Stimulated activated CD4-positive, alpha-beta T cell treated with anti-CD3 and anti-CD28 coated beads, Interleukin-12 subunit alpha, Interleukin-12 subunit beta, amount 100 ng/mL, for 4 hours (primary cell): Measurements from ENCODE around the gene SUMF2.
"Not testable (repeated sequence)": the region's sequence is repeated elsewhere in the genome, so short reads cannot be mapped to it uniquely, and the experiment has no call there.

ENCODE experiments used
- DNase-seq: peaks from one replicate; pipeline ENCODE4 v3.0.0-alpha.2; 2020

Gene SUMF2

DNA sequence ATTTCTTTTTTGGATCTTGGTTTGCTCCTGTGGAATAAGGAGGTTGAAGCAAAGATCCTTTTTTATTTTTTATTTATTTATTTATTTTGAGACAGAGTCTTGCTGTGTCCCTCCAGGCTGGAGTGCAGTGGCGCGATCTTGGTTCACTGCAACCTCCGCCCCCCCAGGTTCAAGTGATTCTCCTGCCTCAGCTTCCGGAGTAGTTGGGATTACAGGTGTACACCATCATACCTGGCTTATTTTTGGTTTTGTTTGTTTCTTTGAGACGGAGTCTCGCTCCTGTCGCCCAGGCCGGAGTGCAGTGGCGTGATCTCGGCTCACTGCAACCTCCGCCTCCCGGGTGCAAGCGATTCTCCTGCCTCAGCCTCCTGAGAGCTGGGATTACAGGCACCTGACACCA lies 2.3 kb downstream of the SUMF2 start:
- not testable (repeated sequence) for DNase-seq

DNA sequence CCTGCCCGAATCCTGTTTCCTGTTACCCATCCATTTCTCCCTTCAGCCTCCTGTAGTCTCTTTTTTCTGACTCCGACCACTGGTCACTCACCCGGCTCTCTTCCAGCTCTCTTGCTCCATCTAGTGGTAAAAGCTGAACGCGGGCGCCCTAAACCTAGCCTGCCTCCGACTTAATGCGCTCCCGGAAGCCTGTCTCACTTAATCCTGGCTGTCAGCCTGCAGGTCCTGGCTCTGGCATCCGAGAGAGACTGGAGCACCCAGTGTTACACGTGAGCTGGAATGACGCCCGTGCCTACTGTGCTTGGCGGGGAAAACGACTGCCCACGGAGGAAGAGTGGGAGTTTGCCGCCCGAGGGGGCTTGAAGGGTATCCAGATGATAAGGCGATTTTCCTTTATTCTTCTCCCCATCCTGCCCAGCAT lies 10.3 kb downstream of the SUMF2 start:
- DNase-seq, result peak; percentile 55

DNA sequence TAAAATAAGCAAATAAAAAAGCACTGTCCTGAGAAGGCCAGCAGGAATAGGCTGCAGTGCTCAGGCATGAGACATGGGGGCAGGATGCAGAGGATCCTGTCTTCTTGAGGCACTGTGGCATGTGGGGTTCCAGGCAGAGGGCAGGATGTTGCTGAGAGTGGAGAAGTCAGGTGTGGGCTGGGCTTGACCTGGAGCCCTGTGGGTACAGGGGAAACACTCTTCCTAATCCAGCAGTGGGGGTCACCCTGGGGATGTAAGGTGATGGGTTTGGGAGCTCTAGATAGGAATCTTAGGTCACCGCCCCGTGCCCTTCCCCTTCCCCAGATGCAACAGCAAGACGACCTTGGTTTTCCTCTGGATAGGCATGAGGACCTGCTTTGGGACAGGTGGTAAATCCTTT lies 13.6 kb downstream of the SUMF2 start:
- no peak for DNase-seq

DNA sequence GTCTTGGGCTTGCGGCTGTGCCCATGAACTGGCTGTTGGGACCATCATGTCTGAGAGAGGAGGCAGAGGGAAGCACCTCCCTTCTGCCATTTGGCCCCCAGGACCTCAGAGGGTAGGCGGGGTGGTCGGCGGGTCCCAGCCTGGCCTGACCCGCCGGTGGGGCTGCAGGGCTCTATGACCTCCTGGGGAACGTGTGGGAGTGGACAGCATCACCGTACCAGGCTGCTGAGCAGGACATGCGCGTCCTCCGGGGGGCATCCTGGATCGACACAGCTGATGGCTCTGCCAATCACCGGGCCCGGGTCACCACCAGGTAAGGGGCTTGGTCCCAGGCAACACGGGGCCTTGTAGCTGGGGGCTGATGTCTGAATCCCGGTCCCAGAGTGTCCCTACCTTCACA lies 14.1 kb downstream of the SUMF2 start:
- DNase-seq, result no peak

DNA sequence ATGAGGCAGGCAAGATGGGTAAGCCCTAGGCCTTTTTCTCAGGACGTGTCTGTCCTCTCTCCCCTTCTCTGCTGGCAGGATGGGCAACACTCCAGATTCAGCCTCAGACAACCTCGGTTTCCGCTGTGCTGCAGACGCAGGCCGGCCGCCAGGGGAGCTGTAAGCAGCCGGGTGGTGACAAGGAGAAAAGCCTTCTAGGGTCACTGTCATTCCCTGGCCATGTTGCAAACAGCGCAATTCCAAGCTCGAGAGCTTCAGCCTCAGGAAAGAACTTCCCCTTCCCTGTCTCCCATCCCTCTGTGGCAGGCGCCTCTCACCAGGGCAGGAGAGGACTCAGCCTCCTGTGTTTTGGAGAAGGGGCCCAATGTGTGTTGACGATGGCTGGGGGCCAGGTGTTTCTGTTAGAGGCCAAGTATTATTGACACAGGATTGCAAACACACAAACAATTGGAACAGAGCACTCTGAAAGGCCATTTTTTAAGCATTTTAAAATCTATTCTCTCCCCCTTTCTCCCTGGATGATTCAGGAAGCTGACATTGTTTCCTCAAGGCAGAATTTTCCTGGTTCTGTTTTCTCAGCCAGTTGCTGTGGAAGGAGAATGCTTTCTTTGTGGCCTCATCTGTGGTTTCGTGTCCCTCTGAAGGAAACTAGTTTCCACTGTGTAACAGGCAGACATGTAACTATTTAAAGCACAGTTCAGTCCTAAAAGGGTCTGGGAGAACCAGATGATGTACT lies 15.5 kb downstream of the SUMF2 start:
- DNase-seq, result no peak

DNA sequence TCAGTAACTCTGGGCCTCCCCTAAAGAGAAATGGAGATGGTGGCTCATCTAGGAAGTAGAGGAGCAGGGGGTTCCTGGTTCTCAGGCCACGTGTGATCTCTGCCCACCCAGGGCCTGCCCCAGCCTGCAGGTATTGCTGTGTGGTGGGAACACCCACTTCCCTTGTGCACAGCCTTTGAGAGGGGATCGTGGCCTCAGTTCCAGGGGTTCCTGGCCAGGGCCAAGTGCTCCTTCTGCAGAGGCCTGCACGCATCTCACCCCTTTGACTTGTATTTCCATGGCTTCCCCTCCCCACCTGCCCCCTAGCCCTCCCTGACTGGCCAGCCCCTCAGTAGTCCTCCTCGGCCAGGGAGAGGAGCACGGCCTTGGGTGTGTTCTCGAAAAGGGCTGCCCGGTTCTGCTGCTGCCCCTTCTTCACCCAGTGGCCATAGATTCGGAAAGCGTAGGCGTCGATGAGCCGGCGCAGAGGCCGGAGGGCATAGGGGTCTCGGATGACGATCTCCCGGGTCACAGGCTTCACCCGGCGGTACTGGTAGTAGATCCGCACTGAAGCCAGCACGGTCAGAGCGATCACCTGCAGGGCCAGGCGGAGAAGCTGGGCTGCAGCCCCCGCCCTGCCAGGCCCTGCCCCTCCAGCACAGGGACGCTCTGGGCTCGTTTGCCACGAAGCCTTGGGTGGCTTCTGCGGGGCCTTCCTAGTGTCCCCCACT lies 16.8 kb downstream of the SUMF2 start:
- DNase-seq, result not testable (repeated sequence)

DNA sequence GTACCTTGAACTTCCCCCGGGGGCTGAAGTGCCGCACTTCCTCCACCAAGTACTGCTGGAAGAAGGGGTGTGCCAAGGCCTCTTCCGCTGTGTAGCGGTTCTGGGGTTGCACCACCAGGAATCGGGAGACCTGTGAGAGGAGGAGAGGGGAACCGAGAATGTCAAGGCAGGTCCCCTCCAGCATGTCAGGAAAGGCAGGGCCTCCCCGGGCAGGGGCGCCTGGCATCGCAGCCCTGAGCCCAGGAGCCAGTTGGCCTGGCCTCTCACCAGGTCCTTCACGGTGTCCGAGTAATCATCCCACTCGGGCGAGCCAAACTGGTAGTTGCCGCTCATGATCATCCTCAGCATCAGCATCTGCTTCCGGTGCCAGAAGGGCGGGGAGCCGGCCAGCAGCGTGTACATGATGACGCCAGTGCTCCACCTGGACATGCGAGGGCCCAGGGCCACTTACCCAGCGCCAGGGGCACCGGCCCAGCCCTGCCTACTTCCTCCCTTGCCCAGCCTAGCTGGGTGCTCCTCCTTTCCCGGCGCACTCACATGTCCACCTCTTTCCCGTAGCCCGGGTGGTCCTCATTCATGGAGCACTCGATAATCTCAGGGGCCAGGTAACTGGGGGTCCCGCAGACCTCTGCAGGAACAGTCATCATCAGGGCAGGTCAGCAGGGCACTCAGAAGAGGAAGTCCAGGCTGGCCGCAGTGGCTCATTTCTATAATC lies 17.7 kb downstream of the SUMF2 start:
- no peak for DNase-seq

DNA sequence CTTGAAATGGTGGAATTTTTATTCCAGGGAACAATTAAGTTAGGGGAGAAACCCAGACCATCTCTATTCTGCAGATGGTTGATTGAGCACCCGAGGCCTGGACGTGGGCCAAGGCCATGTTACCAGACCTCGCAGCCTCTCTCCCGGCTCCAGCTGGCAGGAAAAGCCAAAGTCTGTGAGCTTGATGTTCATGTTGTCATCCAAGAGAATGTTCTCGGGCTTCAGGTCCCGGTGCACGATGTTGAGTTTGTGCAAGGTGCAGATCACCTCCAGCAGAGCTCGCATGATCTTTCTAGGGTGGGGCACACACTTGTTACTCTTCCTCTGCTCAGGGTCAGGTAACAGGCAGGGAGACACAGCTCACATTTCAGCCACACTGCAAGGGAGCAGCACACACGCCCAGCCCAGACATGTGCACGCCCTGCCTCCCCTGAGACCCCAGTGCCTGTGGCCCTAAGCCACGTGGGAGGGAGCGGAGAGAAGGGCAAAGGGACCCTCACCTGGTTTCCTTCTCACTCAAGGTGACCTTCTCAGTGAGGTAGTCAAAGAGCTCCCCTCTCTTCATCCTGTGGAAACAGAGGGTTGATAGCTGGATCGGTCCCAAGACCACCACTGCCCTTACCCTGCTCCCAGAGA lies 19.2 kb downstream of the SUMF2 start:
- no peak for DNase-seq

DNA sequence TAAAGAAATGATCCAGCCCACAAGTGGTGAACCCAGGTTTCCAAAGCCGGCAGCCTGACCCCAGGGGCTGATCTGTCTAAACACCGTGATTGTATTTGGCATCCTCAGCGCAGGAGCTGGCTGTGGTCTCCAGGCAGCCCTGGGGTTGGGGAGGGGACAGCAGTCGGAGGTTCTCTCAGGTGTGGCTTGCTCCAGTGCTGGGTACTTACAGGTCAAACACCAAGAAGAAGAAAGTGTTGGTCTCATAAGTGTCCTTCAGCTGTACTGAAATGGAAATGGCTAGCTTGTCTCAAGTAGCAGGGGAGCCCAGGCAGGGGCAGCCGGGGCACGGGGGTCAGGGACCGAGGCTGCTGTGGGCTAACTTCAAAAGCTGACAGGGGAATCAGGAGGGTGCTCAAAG lies 22.7 kb downstream of the SUMF2 start:
- no peak for DNase-seq

DNA sequence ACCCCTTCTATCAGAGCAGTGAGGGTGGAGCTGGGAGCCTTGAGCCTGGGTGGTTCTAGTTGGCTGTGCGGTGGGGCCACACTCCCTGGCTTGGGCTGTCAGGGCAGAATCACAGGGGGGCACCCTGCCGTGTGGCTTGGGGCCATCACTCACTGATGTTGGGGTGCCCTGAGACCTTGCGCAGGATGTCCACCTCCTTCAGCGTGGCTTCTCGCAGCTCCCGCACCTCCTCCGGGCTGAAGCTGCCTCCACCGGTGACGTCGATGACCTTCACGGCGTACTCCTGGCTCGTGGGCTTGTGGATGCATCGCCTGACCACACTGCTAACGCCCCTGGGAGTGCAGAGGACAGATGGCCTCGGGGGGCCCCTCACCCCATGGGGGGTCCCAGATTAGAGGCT lies 23.4 kb downstream of the SUMF2 start:
- DNase-seq, result no peak

DNA sequence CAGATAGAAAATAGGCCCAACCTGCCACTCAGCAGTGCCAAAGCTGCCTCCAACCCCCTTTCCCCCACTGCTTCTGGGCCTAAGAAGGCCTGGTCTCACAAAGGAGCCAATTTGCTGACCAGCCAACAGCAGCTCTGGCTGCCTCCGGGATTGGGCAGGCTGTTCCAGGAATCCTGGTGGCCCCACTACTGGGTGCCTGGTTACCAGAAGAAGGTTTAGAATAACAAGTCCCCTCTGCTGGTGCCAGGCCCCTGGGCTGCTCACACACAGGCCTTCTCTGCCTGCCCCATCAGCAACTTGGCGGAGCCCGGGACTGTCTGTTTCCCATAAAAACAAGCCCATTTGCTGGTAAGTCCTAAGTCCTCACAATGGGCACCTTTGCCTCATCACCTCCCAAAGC lies 27.5 kb downstream of the SUMF2 start:
- no peak for DNase-seq

DNA sequence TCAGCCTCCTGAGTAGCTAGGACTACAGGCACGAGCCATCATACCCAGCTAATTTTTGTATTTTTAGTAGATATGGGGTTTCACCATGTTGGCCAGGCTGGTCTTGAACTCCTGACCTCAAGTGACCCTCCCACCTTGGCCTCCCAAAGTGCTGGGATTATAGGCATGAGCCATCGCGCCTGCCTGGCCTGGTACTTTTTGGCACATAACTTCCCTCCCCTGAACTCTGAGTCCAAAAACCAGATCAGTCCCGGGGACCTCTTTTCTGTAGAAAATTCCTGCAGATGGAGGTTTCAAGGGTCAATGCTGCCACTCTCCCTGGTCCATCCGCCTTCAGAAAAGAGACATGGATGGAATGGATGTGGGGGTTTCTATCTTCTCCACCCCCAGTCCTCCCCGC lies 28.3 kb downstream of the SUMF2 start:
- DNase-seq, result not testable (repeated sequence)

DNA sequence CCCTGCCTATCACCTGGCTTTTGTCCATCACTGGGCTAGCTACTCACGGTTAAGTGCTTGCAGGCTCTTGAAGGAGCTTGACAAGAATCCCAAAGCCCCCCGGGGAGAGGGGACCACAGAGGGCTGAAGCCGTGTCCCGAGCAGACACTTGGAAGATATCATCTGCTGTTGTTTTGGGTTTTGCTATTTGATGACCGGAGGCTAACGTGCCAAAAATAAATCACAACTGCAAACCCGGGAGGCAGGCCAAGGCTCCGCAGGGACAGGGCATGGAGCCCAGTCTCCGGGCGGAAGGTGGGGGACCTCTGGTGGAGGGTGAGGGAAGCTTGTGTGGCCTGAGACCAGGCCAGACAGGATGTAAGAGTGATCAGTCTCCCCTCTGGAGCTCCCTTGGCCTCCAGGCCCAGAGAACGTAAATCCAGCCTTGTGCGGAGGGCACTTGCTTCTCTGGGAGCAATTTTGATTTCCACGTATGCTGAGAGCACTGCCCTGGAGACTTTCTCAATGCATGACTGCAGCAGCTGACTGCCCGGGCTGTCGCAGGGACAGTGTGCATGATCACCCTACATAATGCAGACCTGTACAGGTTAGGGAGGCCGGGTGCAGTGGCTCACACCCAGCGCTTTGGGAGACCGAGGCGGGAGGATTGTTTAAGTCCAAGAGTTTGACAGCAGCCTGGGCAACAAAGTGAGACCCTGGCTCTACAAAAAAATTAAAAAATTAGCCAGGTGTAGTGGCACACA lies 28.9 kb downstream of the SUMF2 start, which contains the start of gene PHKG1:
PHKG1 (minus strand) TSS at position 164 of the 743 bp plus-strand sequence. CDS start 4,011 bp downstream, outside the sequence.
- no peak for DNase-seq

DNA sequence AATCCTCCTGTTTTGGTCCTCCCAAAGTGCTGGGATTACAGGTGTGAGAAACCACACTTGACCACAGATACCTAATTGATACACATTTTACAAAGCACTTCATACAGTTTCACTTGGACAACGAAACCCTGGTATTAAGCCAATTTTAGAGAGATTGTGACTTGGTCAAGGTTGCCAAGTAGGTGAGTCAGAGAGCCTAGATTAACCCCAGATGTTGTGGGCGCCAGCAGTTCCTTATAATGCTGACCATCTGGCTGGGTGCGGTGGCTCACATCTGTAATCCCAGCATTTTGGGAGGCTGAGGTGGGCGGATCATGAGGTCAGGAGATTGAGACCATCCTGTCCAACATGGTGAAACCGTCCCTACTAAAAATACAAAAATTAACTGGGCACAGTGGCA lies 33.6 kb downstream of the SUMF2 start:
- DNase-seq, result no peak

DNA sequence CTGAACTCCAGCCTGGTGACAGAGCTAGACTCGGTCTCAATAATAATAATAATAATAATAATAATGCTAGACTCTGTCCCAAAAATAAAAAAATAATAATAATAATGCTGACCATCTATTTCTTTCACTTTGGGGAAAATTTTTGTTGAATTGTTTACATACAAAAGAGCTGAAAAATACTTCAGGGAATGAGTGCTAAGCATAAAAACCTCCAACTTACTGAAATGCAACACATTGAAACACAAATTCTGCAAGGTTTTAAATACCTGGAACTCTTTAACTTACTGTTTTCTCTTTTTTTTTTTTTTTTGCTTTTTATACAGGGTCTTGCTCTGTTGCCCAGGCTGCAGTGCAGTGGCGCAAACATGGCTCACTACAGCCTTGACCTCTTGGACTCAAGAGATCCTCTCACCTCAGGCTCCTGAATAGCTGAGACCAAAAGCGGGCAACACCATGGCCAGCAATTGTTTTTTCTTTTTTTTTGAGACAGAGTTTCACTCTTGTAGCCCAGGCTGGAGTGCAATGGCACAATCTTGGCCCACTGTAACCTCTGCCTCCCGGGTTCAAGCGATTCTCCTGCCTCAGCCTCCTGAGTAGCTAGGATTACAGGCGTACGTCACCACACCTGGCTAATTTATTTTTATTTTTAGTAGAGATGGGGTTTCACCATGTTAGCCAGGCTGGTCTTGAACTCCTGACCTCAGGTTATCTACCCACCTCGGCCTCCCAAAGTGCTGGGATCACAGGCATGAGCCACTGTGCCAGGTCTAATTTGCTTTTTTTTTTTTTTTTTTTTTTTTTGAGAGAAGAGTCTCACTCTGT lies 34.3 kb downstream of the SUMF2 start:
- not testable (repeated sequence) for DNase-seq

DNA sequence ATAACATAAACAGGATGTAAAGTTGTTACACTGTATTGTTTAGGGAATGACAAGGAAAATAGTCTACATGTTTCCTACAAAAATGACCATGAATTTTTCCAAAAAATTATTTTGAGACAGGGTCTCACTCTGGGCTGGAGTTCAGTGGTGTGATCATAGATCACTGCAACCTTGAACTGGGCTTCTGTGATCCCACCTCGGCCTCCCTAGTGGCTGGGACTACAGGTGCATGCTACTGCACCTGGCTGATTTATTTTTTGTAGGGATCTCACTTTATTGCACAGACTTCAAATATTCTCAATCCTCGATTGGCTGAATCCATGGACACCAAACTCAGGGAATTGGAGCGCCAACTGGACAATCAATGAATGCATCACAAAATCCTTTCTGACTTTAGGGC lies 35.6 kb downstream of the SUMF2 start:
- no peak for DNase-seq

DNA sequence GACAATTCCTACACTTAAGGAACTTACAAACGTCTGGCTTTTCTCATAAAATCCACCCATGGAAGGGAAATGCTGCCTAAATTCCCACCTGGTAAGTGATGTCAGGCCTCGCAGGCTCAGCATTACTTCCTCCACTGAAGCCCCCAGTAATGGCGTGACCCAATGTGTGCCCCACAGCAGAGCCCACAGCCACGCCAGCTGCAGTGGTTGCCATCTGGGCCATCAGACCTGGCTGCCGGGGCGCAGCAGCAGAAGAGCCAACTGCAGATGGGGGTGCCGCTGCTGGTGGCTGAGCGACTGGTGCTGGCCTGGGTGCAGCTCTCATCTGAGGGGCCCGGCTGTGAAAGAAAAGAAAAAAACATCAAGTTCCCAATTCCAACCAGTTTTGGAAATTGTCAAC lies 40.1 kb downstream of the SUMF2 start:
- not testable (repeated sequence) for DNase-seq

DNA sequence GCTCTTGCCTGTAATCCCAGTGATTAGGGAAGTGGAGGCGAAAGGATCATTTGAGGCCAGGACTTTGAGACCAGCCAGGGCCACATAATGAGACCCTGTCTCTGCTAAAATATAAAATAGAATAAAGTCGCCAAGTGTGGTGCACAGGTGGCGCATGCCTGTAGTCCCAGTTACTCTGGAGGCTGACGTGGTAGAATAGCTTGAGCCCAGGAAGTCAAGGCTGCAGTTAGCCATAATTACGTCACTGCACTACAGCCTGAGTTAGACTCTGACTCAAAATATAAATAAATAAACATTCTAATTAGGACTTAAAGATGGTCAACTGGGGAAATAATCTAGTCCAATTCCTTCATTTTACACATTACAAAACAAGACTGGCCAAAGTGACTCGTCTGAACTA lies 41.4 kb downstream of the SUMF2 start:
- no peak for DNase-seq

DNA sequence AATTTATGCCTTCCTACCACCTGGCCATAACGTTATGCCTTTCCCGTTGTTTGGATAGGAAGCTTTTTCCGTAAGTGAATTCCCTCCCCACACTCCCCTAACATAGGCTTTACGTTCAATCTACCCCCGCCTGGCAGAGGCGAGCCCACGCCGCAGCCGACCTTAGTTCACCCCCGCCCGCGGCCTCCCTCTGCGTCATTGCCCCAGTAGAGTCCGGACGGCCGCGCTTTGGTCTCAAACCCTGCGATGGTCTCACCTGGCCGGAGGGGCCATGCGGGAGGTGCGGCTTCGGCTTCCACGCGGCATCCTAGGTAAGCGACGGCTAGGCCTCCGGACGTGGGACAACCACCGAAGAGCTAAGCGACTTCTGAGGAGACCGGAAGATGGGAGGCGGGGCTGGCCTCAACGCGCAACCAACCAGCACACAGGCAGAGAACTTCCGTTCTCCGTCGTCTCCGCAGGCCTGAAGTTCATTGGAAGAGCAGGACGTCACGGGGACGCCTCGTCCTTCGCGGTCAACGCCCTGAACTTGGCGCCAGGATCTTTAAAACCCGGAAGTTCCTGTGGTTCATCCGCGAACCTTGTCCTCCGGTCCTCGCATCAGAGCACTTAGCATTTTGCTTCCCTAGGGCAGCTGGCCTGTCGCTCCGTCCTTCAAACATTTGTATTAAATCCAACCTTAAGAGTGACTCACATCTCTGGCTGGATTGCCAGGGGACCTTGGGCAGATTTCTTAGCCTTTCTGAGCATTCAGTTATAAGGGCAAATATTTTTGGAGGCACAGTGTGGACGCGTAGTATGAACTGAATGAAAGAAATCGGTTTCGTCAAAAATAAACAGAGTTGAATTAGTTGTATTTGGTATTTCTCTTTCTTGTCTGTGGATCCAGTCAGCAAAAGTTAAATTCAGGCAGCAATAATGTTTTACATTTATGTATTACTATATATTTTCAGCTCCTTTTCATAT lies 42.3 kb downstream of the SUMF2 start, which contains the start of gene CHCHD2:
CHCHD2 (minus strand) TSS at position 369 of the 966 bp plus-strand sequence; CDS start at position 306, 63 bp downstream.
- peak; percentile 87 for DNase-seq

DNA sequence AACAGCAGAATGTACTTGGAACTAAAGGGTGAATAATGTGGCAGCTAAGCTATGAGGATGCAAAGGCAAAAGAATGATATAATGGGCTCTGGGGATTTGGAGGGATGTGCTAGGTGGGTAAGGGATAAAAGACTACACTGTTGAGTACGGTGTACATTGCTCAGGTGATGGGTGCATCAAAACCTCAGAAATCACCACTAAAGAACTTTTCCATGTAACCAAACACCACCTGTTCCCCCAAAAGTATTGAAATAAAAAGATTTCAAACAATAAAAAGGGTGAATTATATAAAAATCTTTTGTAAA lies 43.8 kb downstream of the SUMF2 start:
- no peak for DNase-seq
